GM19025 (cell line): ENCODE measurements around the gene RTP4.

ENCODE experiments used
- ATAC-seq: cut with Tn5 transposase; IDR thresholded peaks from one replicate; pipeline ENCODE4 v1.9.1; 2021; ENCODE audit warnings: mild to moderate bottlenecking, low read depth, moderate library complexity; ENCODE audit not compliant: unreplicated experiment

RTP4 gene, protein sequence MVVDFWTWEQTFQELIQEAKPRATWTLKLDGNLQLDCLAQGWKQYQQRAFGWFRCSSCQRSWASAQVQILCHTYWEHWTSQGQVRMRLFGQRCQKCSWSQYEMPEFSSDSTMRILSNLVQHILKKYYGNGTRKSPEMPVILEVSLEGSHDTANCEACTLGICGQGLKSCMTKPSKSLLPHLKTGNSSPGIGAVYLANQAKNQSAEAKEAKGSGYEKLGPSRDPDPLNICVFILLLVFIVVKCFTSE

DNA sequence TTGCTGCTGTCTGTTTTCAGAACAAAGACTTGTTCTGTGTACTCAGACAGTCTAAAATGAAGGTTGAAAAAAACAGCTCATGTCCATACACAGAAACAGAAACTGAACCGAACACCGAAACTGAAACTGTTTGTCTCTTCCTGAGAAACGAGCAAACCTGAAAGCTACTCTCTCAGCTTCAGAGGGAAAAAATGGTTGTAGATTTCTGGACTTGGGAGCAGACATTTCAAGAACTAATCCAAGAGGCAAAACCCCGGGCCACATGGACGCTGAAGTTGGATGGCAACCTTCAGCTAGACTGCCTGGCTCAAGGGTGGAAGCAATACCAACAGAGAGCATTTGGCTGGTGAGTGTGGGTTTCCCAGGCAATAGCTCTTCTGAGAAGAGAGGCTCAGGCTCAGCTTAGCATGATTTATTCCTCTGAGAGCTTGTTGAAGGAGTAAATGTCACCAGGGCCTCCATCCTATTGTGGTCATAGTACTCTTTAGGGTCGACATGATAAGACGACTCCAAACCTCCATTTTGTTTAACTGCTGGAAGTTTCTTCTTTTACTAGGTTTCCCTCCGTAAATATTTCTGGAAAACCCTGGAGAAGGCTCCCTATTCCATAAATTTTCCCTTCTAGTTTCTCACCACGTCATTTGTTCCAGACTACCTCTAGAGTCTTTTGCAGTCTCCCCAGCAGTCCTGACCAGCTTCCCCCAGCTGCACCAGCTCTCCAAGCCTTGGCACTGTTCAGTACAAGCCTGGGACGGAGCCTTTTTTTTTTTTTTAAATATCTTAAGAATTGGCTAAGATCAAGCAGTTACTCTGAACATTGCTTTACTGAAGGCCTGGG lies at the start of gene RTP4:
RTP4 (plus strand) TSS at position 135 of the 838 bp plus-strand sequence; CDS start at position 192, 57 bp downstream.
- peak; percentile 94 for ATAC-seq

DNA sequence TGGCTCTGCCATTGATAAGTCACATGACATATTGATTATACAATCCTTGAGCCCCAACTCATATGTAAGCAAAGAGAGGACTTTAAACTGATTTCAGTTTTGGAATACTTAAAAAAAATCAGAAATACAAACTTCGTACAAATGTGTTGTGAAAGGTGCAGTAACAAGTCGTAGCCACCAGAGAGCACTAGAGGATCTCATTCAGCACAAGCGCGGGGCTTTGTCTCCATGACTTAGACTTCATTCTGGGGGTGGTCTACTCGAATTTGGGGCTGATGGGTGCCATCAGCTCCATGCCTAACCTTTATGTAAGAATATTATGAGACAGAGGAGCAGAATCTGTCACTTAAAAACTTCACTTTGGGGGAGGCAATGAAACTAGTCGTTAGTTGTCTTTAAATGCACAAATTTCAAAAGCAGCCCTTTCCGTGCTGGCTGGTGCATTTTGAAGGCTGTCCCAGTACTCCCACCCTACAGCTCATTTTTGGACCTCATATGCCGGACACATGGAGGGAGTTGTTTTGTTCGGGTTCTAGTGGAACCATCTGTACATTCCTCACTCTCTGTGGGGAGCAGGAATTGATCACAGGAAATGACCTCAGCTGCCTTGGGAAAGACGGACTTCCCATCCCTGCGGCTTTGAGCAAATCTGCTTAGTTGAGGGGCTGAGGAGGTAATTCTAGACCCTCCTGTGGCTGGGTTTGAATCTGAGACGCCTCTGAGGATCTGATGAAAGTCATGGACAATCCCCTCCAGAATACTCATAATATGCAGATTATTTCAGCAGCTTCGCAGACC lies 49.2 kb upstream of the RTP4 start:
- no peak for ATAC-seq

DNA sequence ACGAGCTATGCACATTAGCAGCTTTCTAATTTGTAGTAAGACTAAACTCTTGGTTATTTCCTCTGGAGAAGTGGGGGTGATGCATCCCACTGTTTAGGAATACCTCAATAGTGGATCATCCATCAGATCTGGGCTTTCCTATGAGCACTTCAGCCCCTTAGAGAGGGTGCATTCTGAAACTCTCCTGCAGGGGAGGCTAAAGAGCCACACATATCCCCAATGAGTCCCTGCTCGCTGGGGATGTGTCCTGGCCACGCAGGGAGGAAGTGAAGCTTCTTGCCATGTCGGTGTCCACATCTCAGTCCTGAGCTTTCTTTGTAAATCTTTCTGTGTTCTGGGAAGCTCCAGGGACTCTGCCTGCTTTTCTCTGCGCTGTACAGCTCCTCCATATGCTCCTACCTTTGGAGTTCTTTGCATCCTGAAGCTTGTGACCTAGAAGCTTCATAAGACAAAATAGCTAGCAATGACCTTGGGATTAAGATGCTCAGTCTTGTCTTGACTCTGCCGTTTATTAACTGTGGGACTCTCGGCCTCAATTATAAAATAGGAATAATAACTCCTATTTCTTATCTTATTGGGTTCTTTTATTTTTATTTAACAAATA lies 48.4 kb upstream of the RTP4 start:
- peak; percentile 76 for ATAC-seq

DNA sequence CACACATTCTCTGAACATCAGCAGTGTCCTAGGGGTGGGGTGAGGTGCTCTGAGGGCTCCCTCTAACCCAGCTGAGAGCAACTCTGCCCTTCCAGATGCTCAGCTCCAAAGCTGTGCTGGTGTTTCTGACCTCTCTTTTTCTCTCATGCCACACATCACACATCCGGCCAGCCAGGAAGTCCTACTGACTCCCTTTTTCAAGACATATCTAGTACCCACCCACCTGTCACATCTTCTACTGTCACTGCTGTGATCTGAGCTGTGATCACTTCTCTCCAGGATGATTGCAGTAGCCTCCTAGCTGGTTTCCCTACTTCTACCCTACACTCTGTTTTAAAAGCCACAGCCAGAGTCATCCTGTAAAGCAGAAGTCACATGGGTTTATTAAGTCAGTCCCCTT lies 46.4 kb upstream of the RTP4 start:
- no peak for ATAC-seq

DNA sequence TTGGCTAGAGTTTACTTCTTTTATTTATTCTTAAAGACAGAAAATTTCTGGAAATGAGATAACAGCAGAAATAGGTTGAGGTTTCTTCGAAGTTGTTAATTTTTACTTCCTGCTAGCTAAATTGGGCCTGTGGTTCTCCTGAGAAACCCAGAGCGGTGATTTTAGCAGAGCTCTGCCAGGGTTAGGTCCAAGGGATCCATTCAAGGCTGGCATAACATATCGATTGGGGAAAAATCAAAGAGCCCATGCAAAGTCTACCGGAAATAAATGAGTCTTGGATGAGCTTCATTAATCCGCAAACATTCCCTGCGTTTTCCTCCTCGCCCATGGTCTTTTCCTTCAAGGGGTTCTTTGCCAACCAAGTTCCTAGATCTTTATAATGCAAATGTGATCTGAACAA lies 45.9 kb upstream of the RTP4 start:
- no peak for ATAC-seq

DNA sequence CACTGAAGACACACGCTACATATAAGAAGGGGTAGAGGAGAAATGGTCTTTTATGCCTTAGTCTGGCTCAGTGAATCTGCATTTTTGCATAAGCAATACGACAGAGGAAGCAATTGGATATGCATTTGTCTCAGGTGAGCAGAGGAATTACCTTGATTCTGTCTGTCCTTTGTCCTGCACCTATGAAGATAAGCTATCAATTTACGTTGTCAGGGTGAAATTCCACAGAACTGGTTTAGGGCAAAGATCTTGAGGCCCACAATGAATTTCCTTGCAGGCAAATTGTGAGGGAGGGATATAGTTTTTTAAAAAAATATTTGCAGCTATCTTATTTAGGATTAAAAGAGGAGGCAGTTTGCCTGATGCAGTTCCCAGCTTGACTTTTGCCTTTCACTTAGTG lies 45.1 kb upstream of the RTP4 start:
- ATAC-seq, result no peak

DNA sequence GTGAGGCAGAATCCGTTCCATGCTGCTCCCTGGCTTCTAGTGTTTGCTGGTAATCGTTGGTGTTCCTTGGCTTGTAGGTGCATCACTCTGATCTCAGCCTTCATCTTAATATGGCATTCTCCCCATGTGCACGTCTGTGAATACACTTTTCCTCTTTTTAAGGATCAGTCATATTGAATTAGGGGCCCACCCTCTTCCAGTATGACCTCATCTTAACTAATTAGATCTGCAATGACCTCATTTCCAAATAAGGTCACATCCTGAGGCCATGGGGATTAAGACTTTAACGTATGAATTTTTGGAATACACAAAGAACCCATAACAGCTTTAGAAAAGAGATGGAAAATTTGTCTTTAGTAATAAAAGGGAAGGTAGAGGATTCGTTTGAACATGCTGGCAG lies 42.6 kb upstream of the RTP4 start:
- no peak for ATAC-seq

DNA sequence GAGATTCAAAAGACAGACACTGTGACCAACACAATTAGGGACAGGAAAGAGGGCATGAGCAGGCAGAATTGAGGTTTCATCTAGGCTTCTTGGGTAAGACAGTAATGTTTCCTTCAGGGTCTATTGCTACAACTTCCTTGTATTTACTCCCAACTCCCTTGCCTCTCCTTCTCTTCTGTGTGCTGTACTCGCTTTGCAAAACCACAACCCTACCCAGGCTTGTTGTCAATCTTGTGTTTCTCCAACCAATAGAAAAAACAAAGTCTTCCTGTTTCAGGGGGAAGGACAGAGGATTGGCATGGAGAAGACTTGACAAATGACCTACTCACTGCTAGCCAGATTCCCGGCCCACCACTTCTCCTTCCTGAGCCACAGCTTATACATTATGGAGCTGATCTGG lies 40.3 kb upstream of the RTP4 start:
- ATAC-seq, result no peak

DNA sequence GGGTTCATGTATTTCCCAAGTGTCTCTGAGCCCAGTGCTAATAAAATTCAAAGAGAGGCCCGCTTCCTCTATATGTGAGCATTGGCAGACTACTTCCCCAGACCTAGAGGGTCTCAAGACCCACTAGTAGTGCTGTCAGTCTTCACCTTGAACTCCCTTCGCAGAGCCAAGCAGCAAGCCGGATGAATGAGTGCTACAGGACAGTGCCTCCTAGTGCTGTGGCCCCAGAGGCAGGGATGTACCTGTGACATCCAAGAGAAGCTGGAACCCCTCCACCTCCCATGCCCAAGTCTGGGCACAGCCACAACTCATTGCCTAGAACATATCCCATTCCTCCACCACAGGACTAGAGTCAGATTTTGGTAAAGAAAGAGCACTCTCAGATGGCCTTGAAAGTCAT lies 39.5 kb upstream of the RTP4 start:
- no peak for ATAC-seq

DNA sequence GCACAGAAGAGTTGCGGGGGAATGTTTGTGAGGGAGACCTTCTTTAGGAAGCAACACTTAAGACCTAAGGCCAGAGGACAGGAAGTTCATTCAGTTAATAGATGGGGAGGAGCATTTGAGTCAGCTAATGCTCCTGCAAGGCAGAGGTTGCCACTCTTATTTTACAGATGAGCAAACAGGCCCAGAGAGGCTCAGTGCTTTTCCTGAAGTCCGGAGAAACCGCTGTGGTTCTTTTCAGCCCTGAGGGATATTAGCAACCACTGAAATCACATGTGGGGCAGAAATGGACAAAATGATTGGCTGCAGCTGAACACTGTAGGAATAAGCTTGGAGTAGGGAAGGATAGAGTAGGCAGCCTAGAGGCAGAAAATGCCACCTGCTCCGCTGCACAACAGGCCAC lies 33.3 kb upstream of the RTP4 start:
- ATAC-seq, result no peak

DNA sequence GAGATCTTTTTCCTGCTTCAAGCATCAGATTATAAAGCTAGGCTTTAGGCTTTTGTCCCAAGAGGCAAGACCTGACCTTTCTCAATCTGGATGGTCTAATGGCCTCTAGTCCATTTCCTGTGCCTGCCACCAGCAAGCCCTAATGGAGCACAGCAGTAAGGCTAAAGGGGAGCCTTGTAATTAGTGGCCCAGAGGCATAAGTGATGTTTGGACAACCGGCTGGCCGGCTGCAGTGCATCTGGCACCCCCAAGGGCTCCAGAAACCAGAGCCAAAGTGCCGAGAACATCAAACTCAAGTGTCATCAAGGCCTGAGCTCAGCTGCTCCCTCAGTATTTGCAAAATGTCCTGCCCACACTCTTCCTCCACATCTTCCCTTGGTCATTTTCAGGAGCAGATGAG lies 31.9 kb upstream of the RTP4 start:
- ATAC-seq, result no peak

DNA sequence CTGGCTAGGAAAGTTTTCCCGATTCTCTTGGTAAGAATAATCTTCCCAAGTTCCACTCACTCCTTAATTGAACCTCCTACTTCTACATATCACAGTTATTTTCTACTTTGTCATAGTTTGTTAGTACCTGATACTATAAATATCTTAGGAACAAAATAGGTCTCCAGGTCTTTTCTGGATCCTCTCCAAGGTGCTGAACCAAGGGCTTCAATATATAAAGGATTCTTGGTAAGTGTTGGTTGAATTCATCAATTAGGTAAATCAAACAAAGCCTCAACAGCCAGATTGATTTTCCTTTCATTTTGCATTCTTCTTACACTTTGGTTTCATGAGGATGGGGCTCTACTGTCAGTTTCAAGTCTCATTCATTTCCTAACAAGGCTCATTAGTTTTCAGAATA lies 27.6 kb upstream of the RTP4 start:
- no peak for ATAC-seq

DNA sequence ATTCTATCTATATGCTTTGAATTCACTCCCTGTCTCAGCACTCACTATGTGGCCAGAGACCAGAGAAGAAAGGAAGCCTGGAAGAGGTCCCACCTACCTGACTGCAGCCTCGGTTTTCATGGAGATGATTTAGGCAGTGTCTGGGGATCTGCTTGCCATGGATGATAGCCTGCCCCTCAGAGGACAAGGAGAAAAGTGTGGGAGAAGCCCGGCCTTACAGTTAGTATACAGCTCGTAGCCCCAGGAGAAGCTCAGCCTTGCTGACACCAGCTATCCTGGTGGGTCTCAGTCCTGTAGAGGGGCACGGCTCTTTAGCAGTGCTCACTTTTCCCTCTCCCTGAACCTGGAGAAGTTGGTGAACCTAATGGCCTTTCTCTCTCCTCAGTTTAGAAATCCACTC lies 25.9 kb upstream of the RTP4 start:
- no peak for ATAC-seq

DNA sequence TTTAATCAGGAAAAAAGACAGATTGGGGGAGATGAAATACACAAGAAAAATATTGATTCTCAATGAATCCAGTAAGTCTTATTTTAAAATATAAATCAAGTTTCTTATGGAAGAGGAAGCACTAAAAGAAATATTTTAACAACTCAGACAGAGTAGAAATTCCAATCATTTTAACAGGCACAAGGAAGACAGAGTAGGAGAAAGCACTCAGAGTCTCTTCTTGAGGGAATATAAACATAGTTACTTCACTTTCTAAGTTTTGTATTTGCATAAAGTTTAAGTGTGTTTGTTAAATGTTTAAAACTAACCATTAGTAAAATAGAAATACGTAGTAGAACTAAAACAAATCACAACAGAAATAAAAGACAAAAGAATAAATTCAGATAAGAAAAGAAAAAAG lies 24.5 kb upstream of the RTP4 start:
- no peak for ATAC-seq

DNA sequence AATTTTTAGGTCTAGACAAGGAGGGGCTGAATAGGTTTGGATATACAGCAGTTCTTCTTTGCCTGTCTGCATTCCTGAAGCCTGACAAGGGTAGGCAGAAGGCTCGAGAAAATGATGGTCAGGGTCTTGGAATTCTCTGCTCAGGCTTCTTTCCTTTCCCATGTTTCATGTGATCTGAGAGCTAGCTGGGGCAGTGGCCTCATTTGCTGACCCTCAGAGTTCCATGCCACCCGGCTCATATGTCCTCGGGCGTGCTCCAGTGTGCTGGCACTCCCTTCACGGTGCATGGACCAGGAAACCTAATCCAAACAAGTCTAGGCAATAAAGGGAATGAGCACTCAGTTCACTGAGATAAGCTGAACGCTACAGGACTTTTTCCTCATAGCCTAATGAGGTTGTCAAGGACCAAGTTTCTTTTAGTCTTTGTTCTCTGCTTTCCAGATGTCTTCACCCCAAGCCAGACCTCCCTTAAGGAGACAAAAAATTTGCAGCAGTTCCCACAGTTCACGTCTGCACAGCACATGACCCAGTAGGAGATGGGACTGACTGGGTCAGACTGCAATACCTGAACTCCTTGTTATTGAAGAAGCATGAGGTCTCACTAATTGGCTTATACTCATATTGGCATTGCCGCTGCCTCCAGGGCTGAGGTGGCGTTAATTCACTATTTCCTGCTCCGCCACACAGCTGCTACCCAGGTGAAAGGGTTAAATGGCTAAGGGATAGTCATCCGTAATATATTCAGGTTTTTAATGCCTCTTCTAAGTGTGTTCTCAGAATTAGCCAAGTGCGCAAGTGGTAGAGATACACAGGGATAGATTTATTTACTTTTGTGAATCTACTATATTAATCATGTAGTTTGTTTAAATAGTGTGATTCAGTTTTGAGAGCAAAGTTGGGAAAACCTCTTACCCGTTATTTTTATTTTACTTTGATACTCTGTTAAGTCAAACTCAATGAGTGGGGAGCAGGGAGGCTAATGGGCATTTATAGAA lies 15.3 kb upstream of the RTP4 start:
- no peak for ATAC-seq

DNA sequence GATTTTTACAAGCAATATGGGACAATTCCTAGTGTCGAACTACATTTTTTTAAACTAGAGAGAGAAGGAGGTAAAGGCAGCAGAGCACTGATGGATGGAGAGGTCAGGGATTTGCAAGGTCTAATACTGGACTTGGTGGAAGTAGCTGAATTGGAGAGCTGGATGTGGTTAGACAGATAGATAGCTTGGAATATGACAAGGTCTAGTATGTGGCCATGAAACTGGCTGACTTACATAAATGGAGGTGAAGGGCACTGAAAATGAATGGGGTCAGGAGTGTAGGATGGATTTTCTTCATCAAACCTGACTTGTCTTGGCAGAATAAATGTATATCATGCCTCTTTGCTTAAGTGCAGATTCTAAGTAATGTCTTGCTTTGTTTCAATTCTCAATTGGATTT lies 10.1 kb upstream of the RTP4 start:
- no peak for ATAC-seq

DNA sequence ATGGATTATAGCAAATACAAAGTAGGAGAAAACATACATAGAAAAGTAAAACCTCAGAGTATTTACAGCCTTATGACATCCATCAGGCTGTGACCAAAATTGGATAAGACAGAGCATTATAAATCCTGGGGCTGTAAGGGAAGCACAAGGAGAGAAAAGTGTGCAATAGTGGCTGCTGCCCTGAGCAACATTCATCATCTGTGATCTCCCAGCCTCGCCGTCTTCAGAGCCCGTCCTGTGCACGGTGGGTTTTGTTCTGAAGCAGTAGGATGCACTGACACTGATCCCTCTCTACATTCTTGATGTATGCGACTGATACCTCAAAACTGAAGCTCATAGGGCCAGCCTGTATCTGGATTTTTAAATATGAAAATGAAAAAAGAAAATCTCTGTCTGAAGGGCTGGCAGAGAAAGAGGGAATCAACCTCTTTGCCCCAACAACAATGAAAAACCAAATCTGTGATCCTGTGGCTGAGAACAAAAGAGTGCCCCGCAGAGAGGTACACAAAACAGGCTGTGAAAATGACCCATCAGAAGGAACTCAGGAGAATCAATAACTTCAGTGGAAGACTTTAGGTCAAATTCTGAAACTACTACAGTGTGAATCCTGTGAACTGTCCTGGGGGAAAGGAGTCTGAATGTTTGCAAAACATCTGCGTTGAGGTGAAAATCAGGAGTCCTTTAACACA lies 8.2 kb upstream of the RTP4 start:
- ATAC-seq, result no peak

DNA sequence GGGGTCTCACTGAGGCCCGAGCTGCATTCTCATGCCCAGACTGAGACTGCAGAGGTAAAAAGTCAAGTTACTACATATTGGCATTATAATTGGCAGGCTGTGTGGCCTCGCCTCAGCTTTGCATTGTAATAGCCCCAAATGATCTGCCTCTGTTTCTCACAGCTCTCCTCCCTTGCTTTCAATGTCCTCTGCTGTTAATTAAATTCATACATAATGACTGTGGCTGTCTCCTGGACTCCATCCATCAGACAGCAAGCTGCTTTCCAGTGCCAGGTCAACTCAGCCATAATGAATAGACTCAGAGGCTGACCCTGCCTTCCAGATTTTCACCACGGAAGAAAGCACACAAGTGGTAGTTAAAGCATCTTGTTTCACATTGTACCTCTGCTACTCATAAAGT lies 7.6 kb upstream of the RTP4 start:
- no peak for ATAC-seq

DNA sequence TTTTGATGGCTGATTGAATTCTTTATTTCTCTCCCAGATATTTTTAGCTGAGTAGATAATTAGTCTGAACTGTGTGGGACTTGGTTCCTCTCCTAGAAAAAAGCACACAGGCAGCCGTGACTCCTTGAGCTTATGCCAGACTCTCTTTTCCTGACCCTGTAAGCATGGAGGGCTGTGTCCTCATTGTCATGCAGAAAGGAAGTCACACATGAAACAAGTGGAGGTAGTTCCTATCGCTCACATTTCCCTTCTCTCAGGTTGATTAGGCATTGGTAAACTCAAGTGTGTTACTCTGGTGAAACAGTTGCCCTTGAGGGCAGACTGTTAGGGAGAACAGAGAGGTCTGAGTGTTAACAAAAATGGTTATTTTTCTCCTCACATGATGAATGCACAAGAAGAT lies 6.3 kb upstream of the RTP4 start:
- ATAC-seq, result no peak
